Astrocyte of the cerebellum (primary cell): ENCODE data around the gene KPNA1.
"Not testable (repeated sequence)": the region's sequence is repeated elsewhere in the genome, so short reads cannot be mapped to it uniquely, and the experiment has no call there.

Experiments
- DNase-seq: peaks from one replicate; pipeline ENCODE4 v3.0.0-alpha.2; 2011; ENCODE audit warnings: low read depth
- H3K4me3 ChIP-seq: 2 replicates; pipeline ENCODE4 v1.5.1; 2011; ENCODE audit warnings: mild to moderate bottlenecking, low read depth, low read length, moderate library complexity
- in situ Hi-C: cut with HindIII; loops from 2 replicates; pipeline ENCODE4 v1.10.0; 2017; ENCODE audit warnings: low sequenced_read_pairs
- TF ChIP-seq, protein P1 (sequence below): IDR thresholded peaks from 2 replicates; pipeline ENCODE4 v1.5.1; 2012; ENCODE audit warnings: low read length, low read depth, moderate library complexity, mild to moderate bottlenecking; ENCODE audit errors: missing control alignments

Gene KPNA1

DNA sequence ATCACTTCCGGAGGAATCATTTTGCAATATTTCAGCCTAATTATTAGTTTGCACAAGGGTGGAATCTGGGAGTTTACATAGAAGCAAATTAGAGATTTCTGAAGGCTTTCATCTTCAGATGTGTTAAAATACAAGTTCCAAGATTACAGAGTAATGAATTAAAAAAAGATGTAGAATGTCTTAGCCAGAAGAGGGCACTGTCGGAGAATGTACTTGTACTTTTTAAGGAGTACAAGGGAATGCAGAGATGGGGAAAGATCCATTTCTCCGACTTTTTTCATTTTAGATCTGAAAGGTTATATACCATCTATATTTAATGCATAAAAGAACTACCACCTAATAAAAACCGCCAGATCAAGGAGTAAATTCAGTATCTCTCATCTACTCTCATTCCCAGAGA is 55.7 kb downstream of the KPNA1 start:
- peak; percentile 61 for DNase-seq
- TF ChIP-seq, protein P1, sequence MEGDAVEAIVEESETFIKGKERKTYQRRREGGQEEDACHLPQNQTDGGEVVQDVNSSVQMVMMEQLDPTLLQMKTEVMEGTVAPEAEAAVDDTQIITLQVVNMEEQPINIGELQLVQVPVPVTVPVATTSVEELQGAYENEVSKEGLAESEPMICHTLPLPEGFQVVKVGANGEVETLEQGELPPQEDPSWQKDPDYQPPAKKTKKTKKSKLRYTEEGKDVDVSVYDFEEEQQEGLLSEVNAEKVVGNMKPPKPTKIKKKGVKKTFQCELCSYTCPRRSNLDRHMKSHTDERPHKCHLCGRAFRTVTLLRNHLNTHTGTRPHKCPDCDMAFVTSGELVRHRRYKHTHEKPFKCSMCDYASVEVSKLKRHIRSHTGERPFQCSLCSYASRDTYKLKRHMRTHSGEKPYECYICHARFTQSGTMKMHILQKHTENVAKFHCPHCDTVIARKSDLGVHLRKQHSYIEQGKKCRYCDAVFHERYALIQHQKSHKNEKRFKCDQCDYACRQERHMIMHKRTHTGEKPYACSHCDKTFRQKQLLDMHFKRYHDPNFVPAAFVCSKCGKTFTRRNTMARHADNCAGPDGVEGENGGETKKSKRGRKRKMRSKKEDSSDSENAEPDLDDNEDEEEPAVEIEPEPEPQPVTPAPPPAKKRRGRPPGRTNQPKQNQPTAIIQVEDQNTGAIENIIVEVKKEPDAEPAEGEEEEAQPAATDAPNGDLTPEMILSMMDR, result peak; percentile 40
- H3K4me3 ChIP-seq, result no peak overlapping the region
- in situ Hi-C loops, result loop anchor here (25.0 kb wide), 1 partner anchor 203 kb away; no protein-coding TSS in a partner anchor

DNA sequence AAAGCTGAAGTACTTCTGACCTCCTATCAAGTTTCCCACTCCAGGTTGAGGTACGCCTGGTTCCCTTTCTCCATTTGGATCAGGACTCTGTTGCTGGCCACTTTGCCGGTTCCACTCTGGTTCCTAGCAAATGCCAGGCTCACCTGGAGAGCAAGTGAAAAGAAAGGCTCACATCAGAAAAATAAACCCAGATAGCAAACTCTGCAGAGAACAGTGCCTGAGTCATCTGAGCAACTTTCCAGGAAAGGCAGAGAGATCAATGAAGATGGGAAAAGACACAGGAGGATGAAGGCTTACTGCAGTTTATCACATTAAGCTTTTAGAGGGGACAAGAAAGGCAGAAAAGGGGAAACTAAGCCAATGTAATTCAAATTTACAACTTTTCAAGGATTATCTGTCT is 57.0 kb downstream of the KPNA1 start:
- TF ChIP-seq, protein P1, result no peak
- in situ Hi-C loops, result loop anchor here (25.0 kb wide), 1 partner anchor 205 kb away; no protein-coding TSS in a partner anchor
- DNase-seq, result no peak
- no peak overlapping the region for H3K4me3 ChIP-seq

DNA sequence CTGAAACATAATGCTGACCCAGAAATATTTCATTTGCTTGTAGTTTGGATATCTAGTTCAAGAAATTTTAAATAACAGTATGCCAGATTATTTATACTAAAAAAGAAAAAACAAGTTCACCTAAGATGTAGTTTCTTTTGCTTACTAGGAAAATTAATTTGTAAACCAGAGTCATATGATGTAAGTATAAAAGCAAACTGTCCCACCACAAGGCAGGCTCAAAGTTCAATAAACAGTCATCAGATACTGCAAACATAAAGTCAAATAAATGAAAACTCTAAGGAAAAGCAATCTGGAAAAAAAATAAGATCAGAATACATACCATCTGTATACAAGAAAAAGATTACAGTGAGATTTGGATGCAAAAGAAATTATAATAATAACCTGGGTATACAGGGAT is 58.7 kb downstream of the KPNA1 start:
- TF ChIP-seq, protein P1, result no peak

DNA sequence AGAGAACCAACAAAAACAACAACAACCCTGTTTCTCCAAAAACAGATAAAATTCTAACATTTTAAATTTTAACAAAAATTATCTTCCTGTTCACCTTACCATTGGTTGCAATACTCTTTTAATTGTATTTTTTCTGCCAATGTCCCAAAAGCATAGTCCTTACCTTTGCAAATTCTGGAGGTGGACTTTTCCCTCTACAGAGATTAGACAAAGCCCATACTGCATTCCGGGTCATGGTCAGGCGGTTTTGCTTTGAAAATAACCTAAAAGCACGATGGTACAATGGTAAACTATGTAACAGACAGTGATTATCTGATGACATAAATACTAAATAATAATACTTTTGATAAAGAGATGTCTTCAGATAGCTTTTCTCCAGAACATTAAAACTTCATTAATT is 63.4 kb downstream of the KPNA1 start:
- no peak for DNase-seq
- no peak overlapping the region for H3K4me3 ChIP-seq
- TF ChIP-seq, protein P1, result no peak
- in situ Hi-C loops, result loop anchor here (25.0 kb wide), 1 partner anchor 211 kb away; no protein-coding TSS in a partner anchor

More for the DNA sequence above, 58.7 kb downstream of the KPNA1 start:
- H3K4me3 ChIP-seq, result no peak overlapping the region
- DNase-seq, result no peak
- in situ Hi-C loops, result loop anchor here (25.0 kb wide), 1 partner anchor 206 kb away; no protein-coding TSS in a partner anchor

DNA sequence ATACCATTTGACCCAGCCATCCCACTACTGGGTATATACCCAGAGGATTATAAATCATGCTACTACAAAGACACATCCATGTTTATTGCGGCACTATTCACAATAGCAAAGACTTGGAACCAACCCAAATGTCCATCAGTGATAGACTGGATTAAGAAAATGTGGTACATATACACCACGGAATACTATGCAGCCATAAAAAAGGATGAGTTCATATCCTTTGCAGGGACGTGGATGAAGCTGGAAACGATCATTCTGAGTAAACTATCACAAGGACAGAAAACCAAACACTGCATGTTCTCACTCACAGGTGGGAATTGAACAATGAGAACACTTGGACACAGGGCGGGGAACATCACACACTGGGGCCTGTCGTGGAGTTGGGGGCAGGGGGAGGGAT is 66.5 kb downstream of the KPNA1 start:
- H3K4me3 ChIP-seq, DNase-seq, in situ Hi-C loops: not testable (repeated sequence)

DNA sequence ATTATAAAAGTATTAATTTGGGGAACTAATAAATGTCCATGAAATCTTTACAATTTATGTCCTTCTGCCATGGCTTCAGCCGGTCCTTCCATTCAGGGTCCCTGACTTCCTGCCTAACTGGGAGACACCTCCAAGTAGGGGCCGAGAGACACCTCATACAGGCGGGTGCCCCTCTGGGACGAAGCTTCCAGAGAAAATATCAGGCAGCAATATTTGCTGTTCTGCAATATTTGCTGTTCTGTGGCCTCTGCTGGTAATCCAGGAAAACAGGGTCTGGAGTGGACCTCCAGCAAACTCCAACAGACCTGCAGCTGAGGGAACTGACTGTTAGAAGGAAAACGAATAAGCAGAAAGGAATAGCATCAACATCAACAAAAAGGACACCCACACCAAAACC is 70.2 kb downstream of the KPNA1 start:
- H3K4me3 ChIP-seq, DNase-seq, in situ Hi-C loops: not testable (repeated sequence)

DNA sequence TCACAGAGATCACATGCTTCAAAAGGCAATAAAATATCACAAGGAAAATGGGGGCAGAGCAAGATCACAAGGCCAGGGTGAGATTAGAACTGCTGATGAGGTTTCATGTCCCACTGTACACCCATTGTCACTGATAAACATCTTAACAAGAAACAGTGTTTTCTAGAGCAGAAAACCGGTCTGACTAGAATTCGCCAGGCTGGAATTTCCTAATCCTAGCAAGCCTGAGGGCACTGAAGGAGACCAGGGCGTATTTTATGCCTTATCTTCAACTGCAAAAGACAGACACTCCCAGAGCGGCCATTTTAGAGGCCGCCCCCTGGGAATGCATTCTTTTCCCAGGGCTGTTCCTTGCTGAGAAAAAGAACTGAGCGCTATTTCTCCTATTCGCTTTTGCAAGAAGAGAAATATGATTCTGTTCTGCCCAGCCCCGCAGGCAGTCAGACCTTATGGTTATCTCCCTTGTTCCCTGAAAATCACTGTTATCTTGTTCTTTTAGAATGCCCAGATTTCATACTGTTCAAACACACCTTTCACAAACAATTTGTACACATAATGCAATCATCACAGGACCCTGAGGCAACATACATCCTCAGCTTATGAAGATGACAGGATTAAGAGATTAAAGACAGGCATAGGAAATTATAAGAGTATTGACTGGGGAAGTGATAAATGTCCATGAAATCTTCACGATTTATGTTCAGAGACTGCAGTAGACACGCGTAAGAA is 70.8 kb downstream of the KPNA1 start:
- in situ Hi-C loops, DNase-seq, H3K4me3 ChIP-seq: not testable (repeated sequence)

DNA sequence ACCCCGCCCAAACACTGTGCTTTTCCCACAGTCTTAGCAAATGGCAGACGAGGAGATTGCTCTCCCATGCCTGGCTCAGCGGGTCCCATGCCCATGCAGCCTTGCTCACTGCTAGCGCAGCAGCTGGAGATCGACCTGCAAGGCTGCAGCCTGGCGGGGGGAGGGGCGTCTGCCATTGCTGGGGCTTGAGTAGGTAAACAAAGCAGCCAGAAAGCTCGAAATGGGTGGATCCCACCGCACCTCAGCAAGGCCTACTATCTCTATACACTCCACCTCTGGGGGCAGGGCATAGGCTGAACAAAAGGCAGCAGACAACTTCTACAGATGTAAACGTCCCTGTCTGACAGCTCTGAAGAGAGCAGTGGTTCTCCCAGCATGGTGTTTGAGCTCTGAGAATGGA is 71.6 kb downstream of the KPNA1 start:
- no peak for DNase-seq
- in situ Hi-C loops, result no loop called here
- H3K4me3 ChIP-seq, result no peak overlapping the region
- TF ChIP-seq, protein P1, result no peak
